ENCODE results near the gene ATP8A2.

DNA sequence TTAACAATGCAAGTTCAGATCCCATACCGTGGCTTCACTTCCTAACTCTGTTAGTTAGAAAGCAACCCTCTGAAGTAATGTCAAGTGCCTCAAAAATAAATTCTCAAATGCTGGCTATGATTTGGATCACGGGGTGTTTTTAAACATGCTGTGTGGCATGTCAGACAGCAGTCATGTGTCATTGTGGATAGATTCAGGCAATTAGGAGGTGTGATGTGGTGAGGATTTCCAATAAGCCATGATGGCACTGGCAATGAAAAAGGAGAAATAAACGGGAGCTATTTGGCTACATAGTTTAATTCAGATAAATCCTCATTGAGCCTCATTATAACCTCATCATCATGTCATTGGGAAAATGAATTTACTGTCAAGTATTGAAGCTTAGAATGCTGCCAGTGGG lies 130.3 kb downstream of the ATP8A2 start:
- TF ChIP-seq POLR2AphosphoS5 (IDR thresholded peaks at IDR 0.05) (no peak), POLR2A (IDR thresholded peaks at IDR 0.05) (no peak)
- TF ChIP-seq, protein P1, sequence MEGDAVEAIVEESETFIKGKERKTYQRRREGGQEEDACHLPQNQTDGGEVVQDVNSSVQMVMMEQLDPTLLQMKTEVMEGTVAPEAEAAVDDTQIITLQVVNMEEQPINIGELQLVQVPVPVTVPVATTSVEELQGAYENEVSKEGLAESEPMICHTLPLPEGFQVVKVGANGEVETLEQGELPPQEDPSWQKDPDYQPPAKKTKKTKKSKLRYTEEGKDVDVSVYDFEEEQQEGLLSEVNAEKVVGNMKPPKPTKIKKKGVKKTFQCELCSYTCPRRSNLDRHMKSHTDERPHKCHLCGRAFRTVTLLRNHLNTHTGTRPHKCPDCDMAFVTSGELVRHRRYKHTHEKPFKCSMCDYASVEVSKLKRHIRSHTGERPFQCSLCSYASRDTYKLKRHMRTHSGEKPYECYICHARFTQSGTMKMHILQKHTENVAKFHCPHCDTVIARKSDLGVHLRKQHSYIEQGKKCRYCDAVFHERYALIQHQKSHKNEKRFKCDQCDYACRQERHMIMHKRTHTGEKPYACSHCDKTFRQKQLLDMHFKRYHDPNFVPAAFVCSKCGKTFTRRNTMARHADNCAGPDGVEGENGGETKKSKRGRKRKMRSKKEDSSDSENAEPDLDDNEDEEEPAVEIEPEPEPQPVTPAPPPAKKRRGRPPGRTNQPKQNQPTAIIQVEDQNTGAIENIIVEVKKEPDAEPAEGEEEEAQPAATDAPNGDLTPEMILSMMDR (IDR thresholded peaks at IDR 0.05) = no peak
